BLaER1 (cell line): ENCODE data around the gene MINDY4.

ENCODE experiments used
- H3K27ac ChIP-seq: shearing (Covaris generic); formaldehyde crosslinking; 2 replicates; pipeline ENCODE4 v1.8.1; 2022
- H3K27me3 ChIP-seq: shearing (Covaris generic); formaldehyde crosslinking; 2 replicates; pipeline ENCODE4 v1.8.1; 2022
- H3K36me3 ChIP-seq: shearing (Covaris generic); formaldehyde crosslinking; 2 replicates; pipeline ENCODE4 v1.8.1; 2022
- H3K4me1 ChIP-seq: shearing (Covaris generic); formaldehyde crosslinking; 2 replicates; pipeline ENCODE4 v1.8.1; 2022
- H3K4me2 ChIP-seq: shearing (Covaris generic); formaldehyde crosslinking; 2 replicates; pipeline ENCODE4 v1.8.1; 2022
- H3K4me3 ChIP-seq: shearing (Covaris generic); formaldehyde crosslinking; 2 replicates; pipeline ENCODE4 v1.8.1; 2022
- H3K9ac ChIP-seq: shearing (Covaris generic); formaldehyde crosslinking; 2 replicates; pipeline ENCODE4 v1.8.1; 2022
- H3K9me3 ChIP-seq: shearing (Covaris generic); formaldehyde crosslinking; 2 replicates; pipeline ENCODE4 v1.8.1; 2022
- H4K20me1 ChIP-seq: shearing (Covaris generic); formaldehyde crosslinking; 2 replicates; pipeline ENCODE4 v1.8.1; 2022
- Cebpa-rat ChIP-seq: shearing (Covaris generic); IDR thresholded peaks from 2 replicates; pipeline ENCODE4 v1.8.1; 2022

Gene MINDY4

GRCh38 chr7:30730996-30731395 is 40.2 kb upstream of the MINDY4 start:
- no peak for TF ChIP-seq Cebpa-rat
- H3K4me2 ChIP-seq: no peak overlapping the region
- no peaks in the 10 kb centered on the region for H3K36me3 ChIP-seq
- no peaks in the 10 kb centered on the region for H4K20me1 ChIP-seq
- no peaks in the 10 kb centered on the region for H3K9me3 ChIP-seq
- H3K9ac ChIP-seq: no peak overlapping the region
- no peak overlapping the region for H3K27ac ChIP-seq
- H3K4me1 ChIP-seq: peaks cover 29% of the 10 kb centered on the region
- no peaks in the 10 kb centered on the region for H3K27me3 ChIP-seq
- no peak overlapping the region for H3K4me3 ChIP-seq

- Histone ChIP-seq H3K9me3 (no peaks in the 10 kb centered on the region), H3K36me3 (no peaks in the 10 kb centered on the region), H3K9ac (no peak overlapping the region), H3K4me3 (no peak overlapping the region), H3K27me3 (no peaks in the 10 kb centered on the region), H4K20me1 (no peaks in the 10 kb centered on the region), H3K27ac (no peak overlapping the region), H3K4me2 (no peak overlapping the region), H3K4me1 (peaks cover 24% of the 10 kb centered on the region)
- no peak for TF ChIP-seq Cebpa-rat
These were observed 39.6 kb upstream of the MINDY4 start for GRCh38 chr7:30731581-30731980.

GRCh38 chr7:30732606-30733005 is 38.6 kb upstream of the MINDY4 start:
- TF ChIP-seq Cebpa-rat: no peak
- H4K20me1 ChIP-seq: no peaks in the 10 kb centered on the region
- H3K27ac ChIP-seq: no peak overlapping the region
- H3K9me3 ChIP-seq: no peaks in the 10 kb centered on the region
- peaks cover 14% of the 10 kb centered on the region for H3K4me1 ChIP-seq
- no peaks in the 10 kb centered on the region for H3K27me3 ChIP-seq
- H3K9ac ChIP-seq: no peak overlapping the region
- no peaks in the 10 kb centered on the region for H3K36me3 ChIP-seq
- H3K4me3 ChIP-seq: no peak overlapping the region
- no peak overlapping the region for H3K4me2 ChIP-seq

GRCh38 chr7:30733216-30733615 is 38.0 kb upstream of the MINDY4 start:
- no peaks in the 10 kb centered on the region for H3K27me3 ChIP-seq

GRCh38 chr7:30733691-30734090 is 37.5 kb upstream of the MINDY4 start:
- peaks cover 13% of the 10 kb centered on the region for H3K4me1 ChIP-seq
- no peak overlapping the region for H3K27ac ChIP-seq
- TF ChIP-seq Cebpa-rat: no peak
- no peak overlapping the region for H3K4me2 ChIP-seq
- H3K36me3 ChIP-seq: no peaks in the 10 kb centered on the region
- H3K9ac ChIP-seq: no peak overlapping the region
- no peak overlapping the region for H3K4me3 ChIP-seq
- no peaks in the 10 kb centered on the region for H3K9me3 ChIP-seq
- no peaks in the 10 kb centered on the region for H3K27me3 ChIP-seq
- no peaks in the 10 kb centered on the region for H4K20me1 ChIP-seq

More at GRCh38 chr7:30733216-30733615, 38.0 kb upstream of the MINDY4 start:
- Histone ChIP-seq H3K4me3 (no peak overlapping the region), H3K4me1 (peaks cover 13% of the 10 kb centered on the region), H3K9me3 (no peaks in the 10 kb centered on the region), H3K9ac (no peak overlapping the region), H3K36me3 (no peaks in the 10 kb centered on the region), H3K4me2 (no peak overlapping the region), H4K20me1 (no peaks in the 10 kb centered on the region), H3K27ac (no peak overlapping the region)
- TF ChIP-seq Cebpa-rat: no peak

GRCh38 chr7:30734497-30734896 is 36.7 kb upstream of the MINDY4 start:
- Histone ChIP-seq H3K4me2 (no peak overlapping the region), H4K20me1 (no peaks in the 10 kb centered on the region), H3K36me3 (no peaks in the 10 kb centered on the region), H3K27me3 (no peaks in the 10 kb centered on the region), H3K9ac (no peak overlapping the region), H3K9me3 (no peaks in the 10 kb centered on the region), H3K27ac (no peak overlapping the region), H3K4me1 (peaks cover 18% of the 10 kb centered on the region), H3K4me3 (no peak overlapping the region)
- TF ChIP-seq Cebpa-rat: no peak

GRCh38 chr7:30735631-30736030 is 35.6 kb upstream of the MINDY4 start:
- Histone ChIP-seq H3K4me3 (no peak overlapping the region), H3K27me3 (no peaks in the 10 kb centered on the region), H4K20me1 (no peaks in the 10 kb centered on the region), H3K9ac (no peak overlapping the region), H3K4me1 (peaks cover 18% of the 10 kb centered on the region), H3K27ac (no peak overlapping the region), H3K4me2 (no peak overlapping the region), H3K36me3 (no peaks in the 10 kb centered on the region), H3K9me3 (no peaks in the 10 kb centered on the region)
- TF ChIP-seq Cebpa-rat: no peak

- Histone ChIP-seq H3K27me3 (no peaks in the 10 kb centered on the region), H3K4me2 (no peak overlapping the region), H3K9me3 (no peaks in the 10 kb centered on the region), H3K4me3 (no peak overlapping the region), H4K20me1 (no peaks in the 10 kb centered on the region), H3K9ac (no peak overlapping the region), H3K27ac (no peak overlapping the region), H3K4me1 (peaks cover 18% of the 10 kb centered on the region), H3K36me3 (no peaks in the 10 kb centered on the region)
- no peak for TF ChIP-seq Cebpa-rat
These were observed 34.9 kb upstream of the MINDY4 start for GRCh38 chr7:30736291-30736690.

GRCh38 chr7:30738026-30738915 is 32.9 kb upstream of the MINDY4 start:
- no peaks in the 10 kb centered on the region for H4K20me1 ChIP-seq
- peak overlapping the region; percentile 35 for H3K4me2 ChIP-seq
- H3K9me3 ChIP-seq: no peaks in the 10 kb centered on the region
- H3K27me3 ChIP-seq: no peaks in the 10 kb centered on the region
- no peak overlapping the region for H3K27ac ChIP-seq
- no peak overlapping the region for H3K9ac ChIP-seq
- TF ChIP-seq Cebpa-rat: no peak
- no peak overlapping the region for H3K4me3 ChIP-seq
- H3K36me3 ChIP-seq: no peaks in the 10 kb centered on the region
- H3K4me1 ChIP-seq: peaks cover 18% of the 10 kb centered on the region

GRCh38 chr7:30739691-30740090 is 31.5 kb upstream of the MINDY4 start:
- TF ChIP-seq Cebpa-rat: no peak
- Histone ChIP-seq H4K20me1 (no peaks in the 10 kb centered on the region), H3K9ac (peak overlapping the region; percentile 17; the same call in 1 of the 2 replicates), H3K36me3 (no peaks in the 10 kb centered on the region), H3K4me3 (no peak overlapping the region), H3K4me1 (peaks cover 18% of the 10 kb centered on the region), H3K4me2 (no peak overlapping the region), H3K9me3 (no peaks in the 10 kb centered on the region), H3K27me3 (no peaks in the 10 kb centered on the region), H3K27ac (no peak overlapping the region)
